Adrenal gland (tissue), 12 donors: ENCODE measurements around the gene RBPJ. TPM values are rescaled to one million over a fixed set of nuclear protein-coding genes. Genes with fewer than 3 reads are reported as not detected.

Experiments used
- DNase-seq, 7 donors: peaks; one replicate each; pipeline ENCODE4 v3.0.0-alpha.2; 2019 to 2020
- H3K27ac ChIP-seq, 5 donors: fragments of 200-600 bp; sonication (generic) in 4 of 5; 1 replicate in 3 of 5; 2 replicates in 2 of 5; pipeline versions ENCODE4 v1.5.1 to v1.8.0; 2016 to 2020; ENCODE audit warnings: mild to moderate bottlenecking in 1 of 5
- H3K27me3 ChIP-seq: fragments of 200-600 bp; 2 replicates; pipeline ENCODE4 v1.8.0; 2021
- H3K36me3 ChIP-seq, 2 donors: fragments of 200-600 bp; replicated peaks in 1 of 2; 1 replicate in 1 of 2; 2 replicates in 1 of 2; pipeline versions ENCODE4 v1.5.1 to v1.8.0; 2018 to 2022
- H3K4me1 ChIP-seq, 2 donors: fragments of 200-600 bp; replicated peaks in 1 of 2; 1 replicate in 1 of 2; 2 replicates in 1 of 2; pipeline versions ENCODE4 v1.5.1 to v1.8.0; 2018 to 2021
- H3K4me3 ChIP-seq, 4 donors: fragments of 200-600 bp; sonication (generic) in 3 of 4; one replicate each; pipeline ENCODE4 v1.5.1; 2016 to 2018
- H3K9me3 ChIP-seq, 3 donors: fragments of 200-600 bp; sonication (generic) in 1 of 3; replicated peaks in 1 of 3; 1 replicate in 2 of 3; 2 replicates in 1 of 3; pipeline versions ENCODE4 v1.5.1 to v1.8.0; 2016 to 2021
- POLR2A ChIP-seq, 2 donors: fragments of 450-650 bp; IDR thresholded peaks; one replicate each; pipeline ENCODE4 v1.6.1; 2017; ENCODE audit warnings: antibody characterized with exemption in 2 of 2, mild to moderate bottlenecking in 2 of 2, moderate library complexity in 1 of 2
- WGBS, 4 donors: extraction: QIAGEN DNeasy Blood & Tissue Kit in 2 of 4; methylation state at CpG; one replicate each; pipeline versions ENCODE4 v1.1.5 to v1.1.7; 2013 to 2017; 5-methylcytosine and 5-hydroxymethylcytosine counted together
- intact Hi-C, 2 donors: fragments of 100-400 bp; cut with DNase I; formaldehyde crosslinking; loops; one replicate each; pipeline versions ENCODE4 v1.14.1 to v1.15.0; 2022 to 2023
- polyA plus RNA-seq, 3 donors: library from polyadenylated mRNA; stranded (reverse); fragments of 200-250 nt in 2 of 3; fragments of 350-450 nt in 1 of 3; fragmentation: Illumina TruSeq in 1 of 3; extraction: RNeasy Lipid Tissue Mini Kit (QIAGEN cat#74804) in 1 of 3; gene quantifications; one replicate each; pipeline ENCODE4 v1.2.3, GENCODE V29; 2013 to 2014
- total RNA-seq, 9 donors: library from RNA; depleted of rRNA in 4 of 9; stranded (reverse); fragments of >200 nt in 4 of 9; fragments of 120-200 nt in 1 of 9; fragmentation: NEBNext Ultra II Directional in 1 of 9; extraction: Animal tissue kit (Norgen Biotek cat#: 25700) in 1 of 9; gene quantifications; one replicate each; pipeline versions ENCODE4 v1.1.0 to v1.2.4, GENCODE V29; 2013 to 2023
- TF ChIP-seq, protein P1 (sequence below), 6 experiments: fragments of 450-650 bp in 4 of 6; fragments of 200-600 bp in 2 of 6; sonication (generic) in 1 of 6; IDR thresholded peaks; 1 replicate in 5 of 6; 2 replicates in 1 of 6; pipeline versions ENCODE4 v1.5.1 to v1.8.0; 2016 to 2021; ENCODE audit warnings: antibody characterized with exemption in 6 of 6, mild to moderate bottlenecking in 2 of 6, moderate library complexity in 1 of 6
- donor health status: healthy with polysubstance abuse.
- donor health status: Bipolar disorder and iron deficiency.
- donor health status: DM: yes; HTN: yes; CAD: no.
- donor health status: DM: no; HTN: no; CAD: no.
- donor health status: DM: no; HTN: no; CAD: no.
- donor health status: DM: yes; HTN: yes; CAD: no.

The RBPJ gene
- total and polyA plus RNA-seq, 12 donors, result 23.4 to 76.1 (median 51.8) TPM

DNA sequence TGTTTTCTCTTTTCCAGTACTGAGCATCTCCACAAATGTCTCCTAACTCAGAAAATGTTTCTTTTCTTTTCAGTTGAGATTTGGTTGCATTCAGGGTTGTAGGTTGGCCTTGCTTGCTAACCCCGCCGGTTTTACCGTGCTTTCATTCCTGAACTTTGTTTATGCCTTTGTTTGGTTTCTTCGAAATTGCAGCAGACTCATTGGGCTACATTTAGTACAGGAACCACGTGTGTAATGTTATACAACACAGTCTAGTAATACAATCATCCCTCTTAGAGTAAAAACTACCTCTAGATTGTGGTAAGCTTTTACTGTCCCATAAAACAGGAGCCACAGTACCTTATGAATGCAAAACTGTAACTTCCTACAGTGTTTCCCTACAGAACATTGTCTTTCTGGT is 111.6 kb downstream of the RBPJ start:
- peaks cover 0 to 26% of the 10 kb centered on the region in 2 donors for H3K36me3 ChIP-seq
- H3K27ac ChIP-seq, result no peak overlapping the region
- no peak for TF ChIP-seq POLR2A (IDR thresholded peaks at IDR 0.05)
- TF ChIP-seq, protein P1, sequence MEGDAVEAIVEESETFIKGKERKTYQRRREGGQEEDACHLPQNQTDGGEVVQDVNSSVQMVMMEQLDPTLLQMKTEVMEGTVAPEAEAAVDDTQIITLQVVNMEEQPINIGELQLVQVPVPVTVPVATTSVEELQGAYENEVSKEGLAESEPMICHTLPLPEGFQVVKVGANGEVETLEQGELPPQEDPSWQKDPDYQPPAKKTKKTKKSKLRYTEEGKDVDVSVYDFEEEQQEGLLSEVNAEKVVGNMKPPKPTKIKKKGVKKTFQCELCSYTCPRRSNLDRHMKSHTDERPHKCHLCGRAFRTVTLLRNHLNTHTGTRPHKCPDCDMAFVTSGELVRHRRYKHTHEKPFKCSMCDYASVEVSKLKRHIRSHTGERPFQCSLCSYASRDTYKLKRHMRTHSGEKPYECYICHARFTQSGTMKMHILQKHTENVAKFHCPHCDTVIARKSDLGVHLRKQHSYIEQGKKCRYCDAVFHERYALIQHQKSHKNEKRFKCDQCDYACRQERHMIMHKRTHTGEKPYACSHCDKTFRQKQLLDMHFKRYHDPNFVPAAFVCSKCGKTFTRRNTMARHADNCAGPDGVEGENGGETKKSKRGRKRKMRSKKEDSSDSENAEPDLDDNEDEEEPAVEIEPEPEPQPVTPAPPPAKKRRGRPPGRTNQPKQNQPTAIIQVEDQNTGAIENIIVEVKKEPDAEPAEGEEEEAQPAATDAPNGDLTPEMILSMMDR (IDR thresholded peaks at IDR 0.05), result no peak

DNA sequence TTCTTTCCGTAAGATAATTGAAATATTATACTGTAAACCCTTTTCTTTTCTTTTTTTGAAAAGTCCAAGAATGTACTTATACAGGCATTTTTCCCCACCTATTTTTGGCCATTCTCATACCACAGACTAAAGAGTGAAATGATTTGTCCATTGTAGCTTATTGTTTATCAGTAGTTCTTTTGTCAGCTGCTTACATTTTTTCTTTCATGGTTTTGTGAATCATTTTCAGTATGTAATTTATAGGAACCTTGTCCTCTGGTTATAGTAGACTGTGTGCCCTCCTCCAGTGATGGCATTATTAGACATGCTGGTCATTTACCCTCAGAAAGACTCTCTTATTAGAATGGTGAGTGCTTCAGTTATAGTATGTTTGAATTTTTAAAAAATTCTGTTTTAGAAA is 112.7 kb downstream of the RBPJ start:
- 93 to 96% (median 93%) methylated on average over 1 of the region's 1 CpG for WGBS, 4 donors
- no peak for TF ChIP-seq POLR2A (IDR thresholded peaks at IDR 0.05)
- TF ChIP-seq, protein P1 (IDR thresholded peaks at IDR 0.05), result no peak
- DNase-seq, result no peak
- H3K36me3 ChIP-seq, result peaks cover 0 to 23% of the 10 kb centered on the region in 2 donors
- H3K9me3 ChIP-seq, result no peaks in the 10 kb centered on the region
- no peak overlapping the region for H3K4me3 ChIP-seq
- no peak overlapping the region for H3K27ac ChIP-seq
- no peaks in the 10 kb centered on the region for H3K27me3 ChIP-seq
- H3K4me1 ChIP-seq, result no peaks in the 10 kb centered on the region
- intact Hi-C loops, result no loop called here

More for the DNA sequence above, 111.6 kb downstream of the RBPJ start:
- WGBS, 4 donors, result 88 to 91% (median 90%) methylated on average over 5 of the region's 5 CpGs
- Histone ChIP-seq H3K4me1 (no peaks in the 10 kb centered on the region), H3K9me3 (no peaks in the 10 kb centered on the region), H3K4me3 (no peak overlapping the region), H3K27me3 (no peaks in the 10 kb centered on the region)
- DNase-seq, result no peak
- intact Hi-C loops, result no loop called here

DNA sequence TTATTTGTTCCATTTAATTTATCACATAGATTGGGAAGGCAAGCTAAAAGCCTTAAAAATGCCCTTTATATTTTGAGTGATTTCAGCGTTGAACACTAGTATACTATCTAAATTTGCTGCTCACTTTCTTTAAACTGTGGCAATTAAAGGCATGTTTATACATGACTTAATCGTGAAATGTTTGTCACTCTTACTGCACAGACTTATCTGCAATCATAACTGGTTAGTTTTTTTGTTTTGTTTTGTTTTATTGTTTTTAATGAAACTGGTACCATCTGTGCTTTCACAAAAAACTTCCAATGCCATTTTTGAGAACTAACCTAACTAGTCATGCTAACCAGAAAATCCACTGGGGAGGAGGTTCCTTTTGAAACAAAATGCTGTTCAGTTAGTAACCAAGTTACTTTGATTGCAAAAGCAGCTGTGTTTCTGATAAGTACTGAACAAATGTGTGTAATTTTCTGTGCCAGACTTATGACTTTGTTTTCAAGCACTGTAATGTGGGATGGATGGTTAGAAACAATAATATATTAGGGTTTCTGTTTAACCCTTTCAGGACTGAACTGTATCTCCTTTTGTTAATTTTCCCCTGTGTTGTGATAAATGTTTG is 113.3 kb downstream of the RBPJ start:
- no peak for DNase-seq
- H3K4me1 ChIP-seq, result no peaks in the 10 kb centered on the region
- no peaks in the 10 kb centered on the region for H3K9me3 ChIP-seq
- no peak overlapping the region for H3K27ac ChIP-seq
- H3K4me3 ChIP-seq, result no peak overlapping the region
- no peaks in the 10 kb centered on the region for H3K27me3 ChIP-seq
- intact Hi-C loops, result no loop called here
- WGBS, 4 donors, result 71 to 92% (median 87%) methylated on average over 2 of the region's 2 CpGs
- no peak for TF ChIP-seq POLR2A (IDR thresholded peaks at IDR 0.05)
- TF ChIP-seq, protein P1 (IDR thresholded peaks at IDR 0.05), result no peak
- peaks cover 0 to 17% of the 10 kb centered on the region in 2 donors for H3K36me3 ChIP-seq

DNA sequence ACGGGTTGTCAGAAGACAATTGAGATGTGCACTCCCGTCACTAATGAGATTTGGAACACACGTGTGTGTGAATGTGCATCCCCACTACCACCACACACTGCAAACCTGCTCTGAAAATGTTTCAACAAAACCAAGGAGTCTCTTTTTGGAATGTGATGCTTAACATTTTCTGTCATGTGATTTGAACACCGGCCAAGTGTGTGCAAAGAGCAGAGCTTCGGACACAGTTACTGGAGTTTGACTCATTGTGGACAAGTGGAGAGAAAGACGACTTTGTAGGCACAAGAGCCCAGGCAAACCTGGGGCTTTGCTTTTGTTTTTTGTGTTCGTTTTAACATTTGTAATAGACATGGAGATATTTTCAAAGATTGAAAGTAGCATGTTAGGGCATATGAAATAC is 120.3 kb downstream of the RBPJ start:
- Histone ChIP-seq H3K36me3 (no peaks in the 10 kb centered on the region), H3K27me3 (no peaks in the 10 kb centered on the region), H3K9me3 (no peaks in the 10 kb centered on the region), H3K4me3 (no peak overlapping the region), H3K27ac (no peak overlapping the region), H3K4me1 (no peaks in the 10 kb centered on the region)
- WGBS, 4 donors, result 70 to 75% (median 74%) methylated on average over 7 of the region's 7 CpGs
- DNase-seq, result peak in 3 of 7 donors; percentile 23 to 33 (median 29)
- intact Hi-C loops, result no loop called here
- no peak for TF ChIP-seq POLR2A (IDR thresholded peaks at IDR 0.05)
- TF ChIP-seq, protein P1 (IDR thresholded peaks at IDR 0.05), result no peak
